Activated CD8-positive, alpha-beta memory T cell treated with anti-CD3 and anti-CD28 coated beads, Interleukin-2, amount 10 ng/mL, durations not matched to agents 7 days and 5 days (primary cell): ENCODE measurements around the gene MICAL3. TPM values are rescaled to one million over a fixed set of nuclear protein-coding genes. Genes with fewer than 3 reads are reported as not detected.

Experiments used
- ATAC-seq: fragments of 150-1000 bp; cut with Tn5 transposase; one replicate; pipeline ENCODE4 v1.10.0; 2021; ENCODE audit warnings: moderate library complexity
- CTCF ChIA-PET: fragments of 350-600 bp; sonication (Branson Sonifier 250); formaldehyde crosslinking; loops from one replicate; lab custom pipeline; 2021; ENCODE audit warnings: antibody characterized with exemption; lab: Charles Lee
- DNase-seq: peaks from one replicate; pipeline ENCODE4 v3.0.0-alpha.2; 2020
- H3K27ac Mint-ChIP-seq: one replicate; pipeline ENCODE4 v1.8.0; 2021; ENCODE audit warnings: mild to moderate bottlenecking, mixed read lengths
- H3K27me3 Mint-ChIP-seq: one replicate; pipeline ENCODE4 v1.8.0; 2021; ENCODE audit warnings: mixed read lengths
- H3K36me3 Mint-ChIP-seq: one replicate; pipeline ENCODE4 v1.8.0; 2021; ENCODE audit warnings: mild to moderate bottlenecking, mixed read lengths
- H3K4me1 Mint-ChIP-seq: one replicate; pipeline ENCODE4 v1.8.0; 2021; ENCODE audit warnings: mixed read lengths
- H3K4me3 Mint-ChIP-seq: one replicate; pipeline ENCODE4 v1.8.0; 2021; ENCODE audit warnings: mild to moderate bottlenecking, moderate library complexity, mixed read lengths
- H3K9me3 Mint-ChIP-seq: one replicate; pipeline ENCODE4 v1.8.0; 2022; ENCODE audit warnings: low read depth, mixed read lengths
- total RNA-seq, 2 experiments: library from RNA; stranded (reverse); gene quantifications; one replicate each; pipeline ENCODE4 v1.2.3, GENCODE V29; 2021

Gene MICAL3
- total RNA-seq, 2 experiments from 2014 or later, result 38.8 to 41.7 TPM

DNA sequence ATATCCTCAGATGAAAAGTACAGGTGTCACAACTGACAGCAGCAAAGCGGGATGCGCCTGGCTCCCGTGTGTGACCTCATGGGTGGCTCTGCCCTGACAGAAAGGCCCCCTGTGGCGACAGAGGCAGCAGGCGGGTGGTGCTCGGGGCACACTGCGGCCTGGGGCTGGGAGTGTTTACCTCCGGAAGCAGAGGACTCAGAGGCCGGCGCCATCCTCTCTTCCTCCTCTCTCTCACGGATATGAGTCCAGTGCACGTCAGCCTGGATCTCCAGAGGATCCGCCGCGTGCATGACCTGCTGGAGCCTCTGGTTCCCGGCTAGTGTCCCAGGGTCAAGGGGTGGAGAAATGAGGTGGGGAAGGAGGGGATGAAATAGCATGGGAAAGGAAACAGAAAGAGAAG lies 196.9 kb downstream of the MICAL3 start:
- no peak overlapping the region for H3K27ac Mint-ChIP-seq

DNA sequence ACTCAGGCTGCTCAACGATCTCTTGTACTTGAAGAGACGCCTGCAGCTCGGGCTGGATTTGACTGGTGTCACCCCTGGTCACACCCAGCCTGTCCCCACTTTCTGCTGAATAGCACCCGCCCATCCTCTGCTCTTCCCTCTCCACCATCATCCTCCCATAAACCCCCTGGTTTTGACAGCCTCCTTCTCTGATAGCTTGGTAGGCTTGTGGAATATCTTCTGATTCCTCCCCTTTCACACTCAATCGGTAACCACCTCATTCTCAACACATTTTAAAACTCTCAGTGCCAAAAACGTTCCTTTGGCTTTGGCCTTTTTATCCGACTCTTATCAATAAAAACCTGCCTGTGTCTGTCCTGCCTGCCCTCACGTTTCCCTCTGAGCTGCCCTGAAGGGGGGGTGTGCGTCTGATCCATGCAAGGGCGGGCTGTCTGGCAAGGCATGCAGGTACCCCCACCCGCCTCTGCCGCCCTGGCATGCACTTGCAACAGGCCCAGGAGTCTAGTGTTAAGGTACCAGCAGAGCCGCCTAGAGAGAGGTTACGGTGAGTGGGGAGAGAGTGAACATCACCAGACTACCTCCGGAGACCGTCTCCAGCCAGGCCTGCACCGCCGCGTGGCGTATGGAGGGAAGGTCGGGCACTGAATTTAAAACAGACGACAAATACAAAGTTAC lies 198.3 kb downstream of the MICAL3 start:
- CTCF ChIA-PET, result interaction anchor here (1.8 kb wide), 1 partner anchor 250 kb away, joined by 9 read pairs; no protein-coding TSS in a partner anchor
- DNase-seq (no peak), ATAC-seq (no peak)
- Mint-ChIP-seq H3K36me3 (no peaks in the 10 kb centered on the region), H3K4me1 (no peaks in the 10 kb centered on the region), H3K27ac (no peak overlapping the region), H3K9me3 (no peaks in the 10 kb centered on the region), H3K27me3 (no peaks in the 10 kb centered on the region), H3K4me3 (no peak overlapping the region)

More for the DNA sequence above, 196.9 kb downstream of the MICAL3 start:
- no peak for ATAC-seq
- Mint-ChIP-seq H3K9me3 (no peaks in the 10 kb centered on the region), H3K36me3 (no peaks in the 10 kb centered on the region), H3K4me3 (no peak overlapping the region), H3K27me3 (no peaks in the 10 kb centered on the region), H3K4me1 (no peaks in the 10 kb centered on the region)
- CTCF ChIA-PET, result interaction anchor here (3.3 to 5.2 kb wide), 2 partner anchors 197 to 250 kb away, joined by 42 to 107 read pairs; partner anchors contain the start of genes MICAL3 and PEX26
- DNase-seq, result no peak

DNA sequence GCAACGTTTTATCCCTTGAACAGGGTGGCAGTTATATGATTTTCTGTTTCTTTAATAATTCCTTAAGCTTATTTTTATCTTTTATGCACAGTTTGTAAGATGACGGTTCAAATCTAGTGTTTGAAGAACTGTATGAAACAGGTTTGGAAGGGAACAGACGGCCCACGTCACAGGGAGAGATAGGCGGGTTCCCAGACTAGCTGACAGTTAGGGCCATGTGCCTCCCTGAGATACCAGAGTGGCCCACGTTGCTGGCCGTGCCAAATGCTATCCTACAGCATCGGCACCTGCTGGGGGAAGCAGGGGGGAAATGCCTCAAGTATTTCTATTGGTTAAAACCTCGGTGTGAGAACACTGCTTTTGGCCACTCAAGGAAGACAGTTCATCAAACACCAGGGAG lies 199.9 kb downstream of the MICAL3 start:
- no peak for DNase-seq
- H3K27me3 Mint-ChIP-seq, result no peaks in the 10 kb centered on the region
- H3K27ac Mint-ChIP-seq, result no peak overlapping the region
- no peak for ATAC-seq
- CTCF ChIA-PET, result interaction anchor here (1.8 kb wide), 1 partner anchor 252 kb away, joined by 9 read pairs; no protein-coding TSS in a partner anchor
- H3K9me3 Mint-ChIP-seq, result no peaks in the 10 kb centered on the region
- H3K4me1 Mint-ChIP-seq, result no peaks in the 10 kb centered on the region
- no peaks in the 10 kb centered on the region for H3K36me3 Mint-ChIP-seq
- no peak overlapping the region for H3K4me3 Mint-ChIP-seq

DNA sequence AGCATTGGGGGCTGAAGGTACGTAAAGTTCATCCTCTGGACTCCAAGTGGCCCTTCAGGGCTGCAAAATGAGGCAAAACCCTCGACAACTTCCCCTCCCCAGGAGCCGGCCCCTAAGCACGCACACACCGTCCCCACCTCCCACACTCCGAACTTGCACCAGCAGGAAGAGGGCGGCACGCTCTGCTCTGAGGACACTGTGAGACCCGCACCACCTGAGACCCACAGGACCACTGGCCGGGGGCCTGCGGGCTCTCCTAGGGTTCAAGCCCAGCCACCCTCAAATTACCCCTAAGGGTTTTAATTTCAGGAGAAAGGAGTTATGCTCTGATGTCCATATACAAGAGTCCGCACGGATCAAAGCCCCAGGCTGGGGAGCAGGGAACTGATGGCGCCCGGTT lies 200.4 kb downstream of the MICAL3 start:
- H3K4me3 Mint-ChIP-seq, result no peak overlapping the region
- H3K9me3 Mint-ChIP-seq, result no peaks in the 10 kb centered on the region
- no peak for DNase-seq
- CTCF ChIA-PET, result no interaction called here
- H3K4me1 Mint-ChIP-seq, result no peaks in the 10 kb centered on the region
- no peak for ATAC-seq
- no peak overlapping the region for H3K27ac Mint-ChIP-seq
- no peaks in the 10 kb centered on the region for H3K27me3 Mint-ChIP-seq
- H3K36me3 Mint-ChIP-seq, result no peaks in the 10 kb centered on the region

DNA sequence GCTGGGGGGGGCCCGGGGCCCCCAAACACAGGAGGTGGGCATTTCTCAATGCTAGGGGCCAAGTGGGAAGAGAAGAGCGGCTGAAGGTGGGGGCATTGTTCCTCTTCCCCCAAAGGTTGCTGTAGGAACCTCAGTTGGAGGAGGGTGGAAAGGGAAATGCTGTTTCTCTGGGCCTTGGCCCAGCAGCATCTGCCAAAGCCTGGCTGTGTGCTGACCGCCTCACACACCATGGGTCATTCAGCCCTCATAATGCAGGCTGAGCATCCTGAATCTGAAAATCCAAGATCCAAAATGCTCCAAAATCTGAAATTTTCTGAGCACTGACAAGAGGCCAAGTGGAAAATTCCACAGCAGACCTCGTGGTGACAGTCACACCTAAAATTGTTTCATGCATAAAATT lies 201.1 kb downstream of the MICAL3 start:
- DNase-seq (no peak), ATAC-seq (no peak)
- no peaks in the 10 kb centered on the region for H3K9me3 Mint-ChIP-seq
- no peak overlapping the region for H3K27ac Mint-ChIP-seq
- H3K27me3 Mint-ChIP-seq, result no peaks in the 10 kb centered on the region
- H3K4me1 Mint-ChIP-seq, result no peaks in the 10 kb centered on the region
- no peaks in the 10 kb centered on the region for H3K36me3 Mint-ChIP-seq
- CTCF ChIA-PET, result no interaction called here
- H3K4me3 Mint-ChIP-seq, result no peak overlapping the region

DNA sequence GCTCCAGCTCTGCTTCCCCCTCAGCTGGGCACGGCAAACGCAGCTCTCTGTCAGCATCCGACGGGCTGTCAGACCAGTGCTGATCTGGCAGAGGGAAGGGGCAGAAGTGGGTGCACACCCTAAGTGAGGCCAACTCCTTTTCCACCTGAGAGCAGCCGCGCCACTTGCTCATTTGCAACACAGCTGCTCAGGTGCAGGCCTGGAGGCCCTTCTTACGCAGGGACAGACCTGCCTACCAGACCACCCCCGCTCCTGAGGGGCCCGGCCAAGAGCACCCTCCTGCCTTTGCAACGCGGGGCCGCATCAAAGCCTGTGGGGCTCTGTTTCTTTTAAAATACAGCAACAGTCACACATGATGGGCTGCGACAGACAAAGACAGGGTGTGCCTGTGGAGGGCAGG lies 202.3 kb downstream of the MICAL3 start:
- H3K36me3 Mint-ChIP-seq, result no peaks in the 10 kb centered on the region
- CTCF ChIA-PET, result interaction anchor here (1.5 to 1.6 kb wide), 2 partner anchors 202 to 254 kb away, joined by 3 to 4 read pairs; partner anchors contain the start of gene MICAL3
- no peaks in the 10 kb centered on the region for H3K9me3 Mint-ChIP-seq
- H3K4me3 Mint-ChIP-seq, result no peak overlapping the region
- H3K27ac Mint-ChIP-seq, result no peak overlapping the region
- no peaks in the 10 kb centered on the region for H3K4me1 Mint-ChIP-seq
- ATAC-seq (no peak), DNase-seq (no peak)
- H3K27me3 Mint-ChIP-seq, result no peaks in the 10 kb centered on the region

DNA sequence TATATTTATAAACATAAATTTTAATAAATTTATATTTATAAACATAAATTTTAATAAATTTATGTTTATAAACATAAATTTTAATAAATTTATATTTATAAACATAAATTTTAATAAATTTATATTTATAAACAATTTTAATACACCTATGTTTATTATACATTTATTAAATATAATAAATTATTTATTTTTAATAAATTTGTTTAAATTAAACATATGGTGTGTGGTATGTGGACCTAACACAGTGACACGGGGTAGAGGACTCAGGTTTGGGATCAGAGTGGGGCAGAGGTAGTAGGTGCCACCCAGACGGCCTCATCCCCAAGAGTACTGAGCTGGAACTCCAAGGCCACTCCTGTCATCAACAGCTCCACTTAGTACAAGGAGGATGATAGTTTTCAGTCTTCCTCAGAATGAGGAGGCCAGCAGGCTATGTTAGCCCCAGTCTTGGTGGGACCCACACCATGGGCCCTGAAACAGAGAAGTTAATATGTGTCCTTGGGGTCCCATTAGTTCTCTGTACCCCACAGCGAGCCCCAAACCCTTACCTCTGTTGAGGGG lies 203.4 kb downstream of the MICAL3 start:
- no peak for ATAC-seq
- DNase-seq, result no peak
- H3K36me3 Mint-ChIP-seq, result no peaks in the 10 kb centered on the region
- H3K9me3 Mint-ChIP-seq, result no peaks in the 10 kb centered on the region
- CTCF ChIA-PET, result interaction anchor here (1.6 kb wide), 1 partner anchor 203 kb away, joined by 3 read pairs; the partner anchor contains the start of gene MICAL3
- H3K4me1 Mint-ChIP-seq, result no peaks in the 10 kb centered on the region
- H3K27ac Mint-ChIP-seq, result no peak overlapping the region
- H3K4me3 Mint-ChIP-seq, result no peak overlapping the region
- no peaks in the 10 kb centered on the region for H3K27me3 Mint-ChIP-seq

DNA sequence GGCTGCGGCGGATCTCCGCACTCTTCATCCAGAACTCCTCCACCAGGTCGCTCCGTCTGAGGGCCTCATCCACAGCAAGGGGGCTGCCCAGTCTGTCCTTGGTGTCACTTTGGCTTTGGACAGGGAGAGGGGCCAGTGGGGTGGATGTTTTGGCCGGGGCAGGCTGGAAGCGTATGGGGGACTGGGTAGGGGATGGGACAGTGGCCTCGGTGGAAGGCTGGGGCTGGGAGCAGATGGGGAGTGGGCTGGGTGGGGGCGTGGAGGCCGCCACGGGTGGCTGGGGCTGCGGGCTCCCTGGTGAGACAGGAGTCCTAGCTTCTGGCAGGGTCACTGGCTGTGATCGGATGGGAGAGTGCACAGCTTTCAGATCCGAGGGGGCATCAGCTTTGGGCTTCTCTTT lies 205.7 kb downstream of the MICAL3 start:
- no peaks in the 10 kb centered on the region for H3K4me1 Mint-ChIP-seq

DNA sequence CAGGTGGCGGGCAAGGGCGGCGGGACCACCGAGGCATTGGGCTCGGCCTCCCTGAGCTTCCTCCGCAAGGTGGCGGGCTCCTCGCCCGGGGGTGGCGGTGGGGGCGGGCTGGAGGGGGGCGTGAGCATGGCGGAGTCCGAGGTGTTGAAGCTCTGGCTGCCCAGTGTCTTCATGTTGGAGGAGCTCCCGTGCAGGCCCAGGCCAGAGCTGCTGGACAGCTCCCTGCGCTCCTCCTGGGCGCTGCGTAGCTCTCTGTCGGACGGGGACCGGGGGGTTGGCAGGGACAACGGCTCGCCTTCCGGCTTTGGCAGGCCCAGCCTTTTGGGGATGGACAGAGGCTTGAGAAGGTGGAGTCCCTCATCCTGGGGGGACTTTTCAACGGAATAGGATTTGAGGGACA lies 206.2 kb downstream of the MICAL3 start:
- ATAC-seq, result no peak
- Mint-ChIP-seq H3K4me1 (no peaks in the 10 kb centered on the region), H3K27me3 (no peaks in the 10 kb centered on the region), H3K4me3 (no peak overlapping the region), H3K27ac (no peak overlapping the region), H3K36me3 (no peaks in the 10 kb centered on the region), H3K9me3 (no peaks in the 10 kb centered on the region)
- CTCF ChIA-PET, result no interaction called here
- no peak for DNase-seq

More for the DNA sequence above, 205.7 kb downstream of the MICAL3 start:
- DNase-seq (no peak), ATAC-seq (no peak)
- no peaks in the 10 kb centered on the region for H3K36me3 Mint-ChIP-seq
- H3K9me3 Mint-ChIP-seq, result no peaks in the 10 kb centered on the region
- no peak overlapping the region for H3K4me3 Mint-ChIP-seq
- H3K27ac Mint-ChIP-seq, result no peak overlapping the region
- CTCF ChIA-PET, result no interaction called here
- H3K27me3 Mint-ChIP-seq, result no peaks in the 10 kb centered on the region

DNA sequence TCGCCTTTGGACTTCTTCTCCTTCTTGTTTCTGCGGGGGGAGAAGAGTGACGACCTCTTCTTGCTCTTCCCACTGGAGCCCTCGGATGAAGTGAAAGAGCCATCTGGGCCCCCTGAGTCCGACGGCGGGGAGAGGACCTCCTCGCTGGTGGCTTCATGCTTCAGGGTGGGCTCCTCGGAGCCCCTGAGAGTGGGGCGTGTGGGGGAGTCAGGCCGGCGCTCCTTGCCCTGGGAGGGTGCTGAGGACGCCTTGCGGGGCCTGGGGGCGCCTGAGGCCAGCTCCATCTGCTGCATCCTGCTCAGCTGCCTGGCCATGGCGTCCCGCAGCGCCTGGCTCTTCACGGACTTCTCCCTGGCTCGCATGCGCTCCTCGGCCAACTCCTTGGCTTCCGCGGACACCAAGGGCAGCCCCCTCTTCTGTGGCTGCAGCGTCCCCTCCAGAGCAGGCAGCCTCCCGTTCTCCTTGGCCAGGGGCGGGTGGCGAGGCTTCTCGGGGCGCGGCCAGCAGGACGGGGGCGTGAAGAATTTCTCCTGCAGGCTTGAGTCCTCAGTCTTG lies 206.8 kb downstream of the MICAL3 start:
- Mint-ChIP-seq H3K27ac (no peak overlapping the region), H3K4me1 (no peaks in the 10 kb centered on the region), H3K9me3 (no peaks in the 10 kb centered on the region), H3K4me3 (no peak overlapping the region), H3K36me3 (no peaks in the 10 kb centered on the region), H3K27me3 (no peaks in the 10 kb centered on the region)
- CTCF ChIA-PET, result no interaction called here
- DNase-seq (no peak), ATAC-seq (no peak)

DNA sequence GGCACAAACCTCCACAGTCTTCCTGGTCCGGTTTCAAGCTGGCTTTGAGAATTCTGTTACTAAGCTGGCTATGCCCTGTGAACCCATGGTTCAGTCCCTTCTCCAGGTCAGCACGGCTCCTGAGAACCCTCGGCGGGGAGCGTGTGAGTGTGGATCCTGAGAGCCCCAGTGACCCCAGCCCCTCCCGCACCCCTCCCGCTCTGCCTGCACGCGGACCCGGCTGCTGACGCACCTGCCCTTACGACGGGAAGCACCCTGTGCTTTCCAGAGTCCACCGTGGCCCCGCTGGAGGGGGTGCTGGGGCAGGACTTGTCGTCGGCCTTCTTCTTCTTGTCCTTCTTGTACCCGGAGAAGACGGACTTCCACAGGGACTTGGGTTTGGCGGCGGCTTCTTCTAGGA lies 207.3 kb downstream of the MICAL3 start:
- CTCF ChIA-PET, result no interaction called here
- H3K36me3 Mint-ChIP-seq, result no peaks in the 10 kb centered on the region
- no peak for DNase-seq
- H3K27me3 Mint-ChIP-seq, result no peaks in the 10 kb centered on the region
- H3K4me1 Mint-ChIP-seq, result no peaks in the 10 kb centered on the region
- ATAC-seq, result no peak
- H3K27ac Mint-ChIP-seq, result no peak overlapping the region
- no peaks in the 10 kb centered on the region for H3K9me3 Mint-ChIP-seq
- no peak overlapping the region for H3K4me3 Mint-ChIP-seq

DNA sequence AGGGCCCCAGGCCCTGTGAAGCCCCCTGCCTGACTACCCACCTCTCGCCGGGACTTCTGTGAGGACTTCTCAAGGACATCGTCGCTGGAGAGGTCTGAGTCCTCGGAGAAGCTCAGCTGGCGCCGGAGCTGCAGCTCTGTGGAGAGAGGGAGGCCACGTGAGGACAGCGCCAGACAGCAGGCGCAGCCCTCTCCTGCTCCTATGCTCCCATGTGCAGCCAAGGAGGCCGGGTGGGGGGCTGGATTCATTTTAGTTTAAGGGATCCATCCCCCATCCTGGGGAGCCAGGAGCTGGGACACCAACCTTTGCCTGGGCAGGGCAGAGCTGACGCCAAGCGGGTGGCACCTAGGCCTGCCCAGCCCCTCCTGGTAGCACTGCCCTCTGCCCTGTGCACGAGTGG lies 207.7 kb downstream of the MICAL3 start:
- no peaks in the 10 kb centered on the region for H3K4me1 Mint-ChIP-seq
- H3K27ac Mint-ChIP-seq, result no peak overlapping the region
- no peak for DNase-seq
- no peaks in the 10 kb centered on the region for H3K27me3 Mint-ChIP-seq
- no peak overlapping the region for H3K4me3 Mint-ChIP-seq
- no peaks in the 10 kb centered on the region for H3K36me3 Mint-ChIP-seq
- no peak for ATAC-seq
- no peaks in the 10 kb centered on the region for H3K9me3 Mint-ChIP-seq
- CTCF ChIA-PET, result no interaction called here

DNA sequence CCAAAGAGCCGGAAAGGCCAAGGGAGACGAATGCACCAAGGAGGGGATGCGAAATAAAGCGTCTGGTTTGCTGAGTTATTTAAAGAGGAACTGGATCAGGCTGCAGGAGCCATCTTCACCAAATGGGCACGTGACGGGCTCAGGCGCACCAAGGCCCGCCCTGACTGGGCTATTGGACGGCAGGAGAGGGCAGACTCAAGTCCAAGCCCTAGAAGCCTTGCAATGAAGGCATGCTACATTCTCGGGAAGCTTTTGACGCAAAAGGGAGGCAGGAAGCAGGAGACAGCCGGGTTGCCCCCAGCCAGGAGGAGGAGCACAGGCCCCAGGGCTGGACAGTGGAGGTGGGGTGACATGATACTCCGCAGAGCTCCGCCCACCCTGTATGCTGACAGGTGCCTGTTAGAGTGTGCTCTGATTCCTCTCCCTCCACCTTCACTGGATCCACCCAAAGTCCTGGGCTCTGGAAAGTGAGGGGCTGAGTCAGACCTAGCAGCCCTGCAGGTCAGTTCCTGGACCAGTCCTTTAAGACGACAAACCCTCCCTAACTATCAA lies 208.6 kb downstream of the MICAL3 start:
- no peaks in the 10 kb centered on the region for H3K27me3 Mint-ChIP-seq
- no peaks in the 10 kb centered on the region for H3K9me3 Mint-ChIP-seq
- no peak for ATAC-seq
- no peak overlapping the region for H3K4me3 Mint-ChIP-seq
- no peak overlapping the region for H3K27ac Mint-ChIP-seq
- no peak for DNase-seq
- H3K4me1 Mint-ChIP-seq, result no peaks in the 10 kb centered on the region
- CTCF ChIA-PET, result no interaction called here
- no peaks in the 10 kb centered on the region for H3K36me3 Mint-ChIP-seq

DNA sequence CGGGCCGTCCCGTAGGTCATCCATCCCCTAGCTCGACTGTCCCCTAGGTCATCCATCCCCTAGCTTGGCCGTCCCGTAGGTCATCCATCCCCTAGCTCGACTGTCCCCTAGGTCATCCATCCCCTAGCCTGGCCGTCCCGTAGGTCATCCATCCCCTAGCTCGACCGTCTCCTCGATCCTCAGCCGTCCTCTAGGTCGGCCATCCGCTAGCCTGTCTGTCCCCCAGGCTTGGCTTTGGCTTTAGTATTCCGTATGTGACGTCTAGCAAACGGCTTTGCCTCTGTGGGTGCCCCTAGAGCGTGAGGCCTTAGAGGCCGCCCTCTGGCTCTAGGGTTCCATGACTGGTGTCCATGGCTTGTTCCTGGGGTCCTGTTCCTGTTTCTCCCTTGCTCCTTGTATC lies 209.5 kb downstream of the MICAL3 start:
- no peaks in the 10 kb centered on the region for H3K9me3 Mint-ChIP-seq
- no peak overlapping the region for H3K27ac Mint-ChIP-seq
- no peak overlapping the region for H3K4me3 Mint-ChIP-seq
- peaks cover 2% of the 10 kb centered on the region for H3K36me3 Mint-ChIP-seq
- DNase-seq, result no peak
- CTCF ChIA-PET, result no interaction called here
- no peaks in the 10 kb centered on the region for H3K4me1 Mint-ChIP-seq
- no peaks in the 10 kb centered on the region for H3K27me3 Mint-ChIP-seq
- ATAC-seq, result no peak
